Fibroblast of the conjunctiva (primary cell): ENCODE data around the gene OR2L5.

ENCODE experiments used
- DNase-seq: peaks from one replicate; pipeline ENCODE4 v3.0.0-alpha.2; 2010; ENCODE audit warnings: low read depth

The OR2L5 gene

GRCh38 chr1:248013229-248013710 lies at the start of gene OR2L5:
OR2L5 (plus strand) TSS chr1:248013660; CDS start chr1:248021948, 8,288 bp downstream.
- DNase-seq, result no peak

- no peak for DNase-seq
Observed at GRCh38 chr1:247964933-247965332, 48.5 kb upstream of the OR2L5 start, which contains the start of gene OR2AK2. OR2AK2 (plus strand) TSS chr1:247965233; CDS start chr1:247965377, 144 bp downstream.

GRCh38 chr1:247966532-247967204 lies 46.8 kb upstream of the OR2L5 start:
- no peak for DNase-seq

GRCh38 chr1:247992986-247993385 lies 20.5 kb upstream of the OR2L5 start:
- no peak for DNase-seq

GRCh38 chr1:247998811-247999210 lies 14.6 kb upstream of the OR2L5 start:
- DNase-seq, result no peak

- no peak for DNase-seq
Observed at GRCh38 chr1:248000169-248000568, 13.3 kb upstream of the OR2L5 start.

- no peak for DNase-seq
Observed at GRCh38 chr1:248007778-248008177, 5.7 kb upstream of the OR2L5 start.

- no peak for DNase-seq
Observed at GRCh38 chr1:248009681-248010080, 3.8 kb upstream of the OR2L5 start.

GRCh38 chr1:248015803-248016202 lies 2.3 kb downstream of the OR2L5 start:
- DNase-seq, result no peak

GRCh38 chr1:248029770-248030169 lies 16.3 kb downstream of the OR2L5 start, which contains the start of gene OR2L2:
OR2L2 (plus strand) TSS chr1:248030070; CDS start chr1:248038268, 8,198 bp downstream.
- DNase-seq, result no peak

GRCh38 chr1:248045209-248045608 lies 31.7 kb downstream of the OR2L5 start:
- DNase-seq, result no peak

- no peak for DNase-seq
Observed at GRCh38 chr1:248046536-248046935, 33.1 kb downstream of the OR2L5 start, which contains the start of gene OR2L3. OR2L3 (plus strand) TSS chr1:248046836; CDS start chr1:248060682, 13,846 bp downstream.

- no peak for DNase-seq
Observed at GRCh38 chr1:248047008-248047407, 33.5 kb downstream of the OR2L5 start.

- no peak for DNase-seq
Observed at GRCh38 chr1:248054671-248055070, 41.2 kb downstream of the OR2L5 start.

GRCh38 chr1:248055261-248055660 lies 41.8 kb downstream of the OR2L5 start:
- DNase-seq, result no peak

- no peak for DNase-seq
Observed at GRCh38 chr1:248065071-248065470, 51.6 kb downstream of the OR2L5 start.

- no peak for DNase-seq
Observed at GRCh38 chr1:248065604-248066003, 52.1 kb downstream of the OR2L5 start.
